GM12878 (cell line): ENCODE results near the gene YEATS2.

Source experiments
- CTCF ChIP-seq, 3 experiments: IDR thresholded peaks in 2 of 3; conservative IDR thresholded peaks in 1 of 3; 2 replicates each; pipeline ENCODE4 v1.5.1; 2011; ENCODE audit warnings: low read depth in 3 of 3, low read length in 3 of 3, mild to moderate bottlenecking in 3 of 3, control low read depth in 2 of 3, moderate library complexity in 2 of 3, inconsistent platforms in 1 of 3, mixed read lengths in 1 of 3; ENCODE audit not compliant: control insufficient read depth in 2 of 3, insufficient read depth in 1 of 3; ENCODE audit errors: extremely low read depth in 1 of 3
- FOXK2 ChIP-seq: fragments of 450-650 bp; IDR thresholded peaks from 2 replicates; pipeline ENCODE4 v1.6.1; 2017; ENCODE audit warnings: mild to moderate bottlenecking, moderate library complexity
- POLR2A ChIP-seq: IDR thresholded peaks from 2 replicates; pipeline ENCODE4 v1.6.1; 2011; ENCODE audit warnings: low read depth, mild to moderate bottlenecking, low read length
- SRF ChIP-seq, 2 experiments: IDR thresholded peaks; 2 replicates each; pipeline ENCODE4 v1.6.1; 2011; ENCODE audit warnings: low read depth in 2 of 2, low read length in 2 of 2, mild to moderate bottlenecking in 1 of 2, moderate library complexity in 1 of 2
- YY1 ChIP-seq: IDR thresholded peaks from 2 replicates; pipeline ENCODE4 v1.6.1; 2011; ENCODE audit warnings: low read depth, mild to moderate bottlenecking, low read length
- TF ChIP-seq, protein P1 (sequence below): IDR thresholded peaks from 2 replicates; pipeline ENCODE4 v1.6.1; 2011; ENCODE audit warnings: borderline replicate concordance, low read depth, mild to moderate bottlenecking, moderate library complexity, low read length; ENCODE audit not compliant: insufficient read depth, poor library complexity, severe bottlenecking

DNA sequence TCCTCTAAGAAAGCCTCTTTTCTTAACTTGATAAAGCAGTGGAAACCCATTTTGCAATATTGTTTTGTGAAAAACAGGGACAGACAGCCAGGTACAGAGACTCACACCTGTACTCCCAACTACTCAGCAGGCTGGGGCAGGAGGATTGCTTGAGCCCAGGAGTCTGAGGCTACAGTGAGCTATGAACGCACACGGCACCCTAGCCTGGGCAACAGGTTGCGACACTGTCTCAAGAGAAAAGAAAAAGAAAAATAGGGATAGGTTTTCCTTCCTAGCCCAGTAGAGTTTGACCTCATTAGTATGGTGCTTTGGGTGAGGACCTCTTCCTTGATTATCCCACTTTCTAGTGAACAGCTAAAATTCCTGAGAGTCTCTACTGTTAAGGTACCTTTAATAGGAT lies 17.5 kb upstream of the YEATS2 start:
- TF ChIP-seq CTCF (IDR thresholded peaks at IDR 0.05 in 2 of 3, conservative IDR thresholded peaks at IDR 0.05 in 1 of 3; ENCODE audit: control insufficient read depth in 2 of 3, extremely low read depth in 1 of 3, insufficient read depth in 1 of 3, low read depth in 3 of 3, low read length in 3 of 3), result no peak
- no peak for TF ChIP-seq SRF (IDR thresholded peaks at IDR 0.05; ENCODE audit: low read depth in 2 of 2, low read length in 2 of 2)
- TF ChIP-seq POLR2A, result no peak
- no peak for TF ChIP-seq FOXK2
- TF ChIP-seq YY1, result no peak
- TF ChIP-seq, protein P1, sequence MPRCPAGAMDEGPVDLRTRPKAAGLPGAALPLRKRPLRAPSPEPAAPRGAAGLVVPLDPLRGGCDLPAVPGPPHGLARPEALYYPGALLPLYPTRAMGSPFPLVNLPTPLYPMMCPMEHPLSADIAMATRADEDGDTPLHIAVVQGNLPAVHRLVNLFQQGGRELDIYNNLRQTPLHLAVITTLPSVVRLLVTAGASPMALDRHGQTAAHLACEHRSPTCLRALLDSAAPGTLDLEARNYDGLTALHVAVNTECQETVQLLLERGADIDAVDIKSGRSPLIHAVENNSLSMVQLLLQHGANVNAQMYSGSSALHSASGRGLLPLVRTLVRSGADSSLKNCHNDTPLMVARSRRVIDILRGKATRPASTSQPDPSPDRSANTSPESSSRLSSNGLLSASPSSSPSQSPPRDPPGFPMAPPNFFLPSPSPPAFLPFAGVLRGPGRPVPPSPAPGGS, result peak; percentile 65
